Spleen (tissue), 7 donors: ENCODE measurements around the gene FGF18.

Experiments
- CTCF ChIP-seq, 11 experiments: fragments of 200-600 bp in 7 of 11; fragments of 450-650 bp in 4 of 11; sonication (generic) in 4 of 11; IDR thresholded peaks in 8 of 11; conservative IDR thresholded peaks in 3 of 11; 1 replicate in 7 of 11; 2 replicates in 4 of 11; pipeline versions ENCODE4 v1.4.0 to v1.8.0; 2016 to 2021; ENCODE audit warnings: antibody characterized with exemption in 11 of 11, inconsistent platforms in 4 of 11, mild to moderate bottlenecking in 1 of 11
- POLR2A ChIP-seq, 3 donors: fragments of 450-650 bp; IDR thresholded peaks; one replicate each; pipeline ENCODE4 v1.5.1; 2017; ENCODE audit warnings: antibody characterized with exemption in 3 of 3, mild to moderate bottlenecking in 1 of 3
- donor health status: DM: no; HTN: no; CAD: no; lungs with moderate emphysema.
- donor health status: DM: no; HTN: no; CAD: no.
- donor health status: DM: no; HTN: no; CAD: no.

DNA sequence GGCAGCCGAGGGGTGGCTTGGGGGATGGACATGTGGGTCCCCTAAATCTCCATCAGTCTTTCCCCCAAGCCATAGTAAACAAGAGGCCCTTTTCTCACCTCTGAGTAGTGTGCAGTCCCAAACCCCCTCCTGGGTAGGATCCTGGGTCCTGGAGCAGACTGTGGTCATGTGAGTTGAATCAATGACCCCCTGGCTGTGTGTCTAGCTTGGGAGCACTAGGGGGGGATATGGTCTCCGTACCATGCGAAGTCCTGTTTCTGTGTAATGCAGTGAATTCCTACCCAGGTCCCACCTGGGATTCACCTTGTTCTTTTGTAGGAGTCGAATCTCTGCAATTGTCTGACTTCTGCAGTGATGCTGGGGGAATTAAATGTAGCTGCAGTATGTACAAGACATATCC lies 66.2 kb downstream of the FGF18 start:
- TF ChIP-seq POLR2A (IDR thresholded peaks at IDR 0.05) (no peak), CTCF (IDR thresholded peaks at IDR 0.05 in 8 of 11, conservative IDR thresholded peaks at IDR 0.05 in 3 of 11) (no peak)
